Subcutaneous adipose tissue (tissue), 4 donors: ENCODE measurements around the gene LACRT. TPM values are rescaled to one million over a fixed set of nuclear protein-coding genes. Genes with fewer than 3 reads are reported as not detected.

Source experiments
- total RNA-seq, 4 donors: library from RNA; depleted of rRNA; stranded (reverse); fragments of >200 nt; gene quantifications; one replicate each; pipeline ENCODE4 v1.1.0, GENCODE V29; 2016
- TF ChIP-seq, protein P1 (sequence below): fragments of 450-650 bp; IDR thresholded peaks from one replicate; pipeline ENCODE4 v1.5.1; 2016; ENCODE audit warnings: low read depth, mild to moderate bottlenecking, control low read depth, antibody characterized with exemption, moderate library complexity

The LACRT gene
- total RNA-seq, 4 donors from 2014 or later: not detected

DNA sequence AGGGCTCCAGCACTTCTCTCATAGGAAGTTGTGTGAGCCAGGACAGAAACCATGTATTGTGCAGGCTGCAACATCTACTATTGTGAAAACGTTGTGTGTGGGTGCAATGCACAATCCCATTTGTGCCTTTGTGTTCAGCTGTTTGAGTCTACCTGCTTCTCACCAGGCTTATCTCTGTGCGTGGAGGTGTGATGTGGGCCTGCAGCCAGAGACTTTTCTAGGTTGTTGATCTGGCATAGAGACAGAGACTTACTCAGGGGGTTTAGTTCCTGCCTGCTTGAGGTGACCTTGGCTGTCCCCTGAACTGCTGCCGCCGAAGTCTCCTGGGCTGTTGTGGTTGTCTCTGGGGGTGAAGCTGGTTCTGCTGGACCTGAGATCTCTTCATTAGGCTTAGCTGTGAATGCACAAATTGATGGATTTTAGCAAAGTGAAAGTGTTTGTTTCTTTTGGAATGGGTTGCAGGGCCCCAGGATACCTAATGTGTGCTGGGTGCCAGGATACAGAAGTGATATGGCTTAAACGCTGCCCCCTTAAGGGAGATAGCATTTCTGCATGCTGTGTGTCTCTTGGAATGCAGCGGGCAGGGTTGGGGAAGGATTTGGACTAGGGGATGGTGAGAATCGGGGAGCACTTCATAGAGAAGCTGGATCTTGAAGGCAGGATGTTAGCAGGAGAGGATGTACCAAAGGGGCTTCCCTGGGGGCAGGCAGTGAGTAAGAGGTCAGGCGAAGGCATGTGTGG lies 2.5 kb downstream of the LACRT start:
- TF ChIP-seq, protein P1, sequence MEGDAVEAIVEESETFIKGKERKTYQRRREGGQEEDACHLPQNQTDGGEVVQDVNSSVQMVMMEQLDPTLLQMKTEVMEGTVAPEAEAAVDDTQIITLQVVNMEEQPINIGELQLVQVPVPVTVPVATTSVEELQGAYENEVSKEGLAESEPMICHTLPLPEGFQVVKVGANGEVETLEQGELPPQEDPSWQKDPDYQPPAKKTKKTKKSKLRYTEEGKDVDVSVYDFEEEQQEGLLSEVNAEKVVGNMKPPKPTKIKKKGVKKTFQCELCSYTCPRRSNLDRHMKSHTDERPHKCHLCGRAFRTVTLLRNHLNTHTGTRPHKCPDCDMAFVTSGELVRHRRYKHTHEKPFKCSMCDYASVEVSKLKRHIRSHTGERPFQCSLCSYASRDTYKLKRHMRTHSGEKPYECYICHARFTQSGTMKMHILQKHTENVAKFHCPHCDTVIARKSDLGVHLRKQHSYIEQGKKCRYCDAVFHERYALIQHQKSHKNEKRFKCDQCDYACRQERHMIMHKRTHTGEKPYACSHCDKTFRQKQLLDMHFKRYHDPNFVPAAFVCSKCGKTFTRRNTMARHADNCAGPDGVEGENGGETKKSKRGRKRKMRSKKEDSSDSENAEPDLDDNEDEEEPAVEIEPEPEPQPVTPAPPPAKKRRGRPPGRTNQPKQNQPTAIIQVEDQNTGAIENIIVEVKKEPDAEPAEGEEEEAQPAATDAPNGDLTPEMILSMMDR: no peak

DNA sequence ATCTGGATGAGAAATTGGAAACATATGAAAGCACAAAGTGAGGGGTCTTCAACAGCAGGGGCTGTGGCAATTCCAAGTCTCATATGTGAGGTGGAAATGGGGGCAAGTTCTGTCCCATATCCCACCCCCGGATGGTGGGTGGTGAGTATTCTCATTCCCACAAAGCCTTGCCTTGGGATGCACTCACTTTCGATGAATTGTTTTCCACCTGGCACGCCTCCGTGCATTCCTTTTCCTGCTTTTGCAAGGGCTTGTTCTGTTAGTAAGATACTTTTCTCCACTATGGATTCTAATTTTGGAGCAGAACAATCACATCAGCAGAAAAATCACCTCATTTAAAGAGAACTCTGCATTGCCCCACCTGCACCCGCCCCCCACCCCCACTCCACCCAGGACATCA lies 3.1 kb downstream of the LACRT start:
- TF ChIP-seq, protein P1: no peak

DNA sequence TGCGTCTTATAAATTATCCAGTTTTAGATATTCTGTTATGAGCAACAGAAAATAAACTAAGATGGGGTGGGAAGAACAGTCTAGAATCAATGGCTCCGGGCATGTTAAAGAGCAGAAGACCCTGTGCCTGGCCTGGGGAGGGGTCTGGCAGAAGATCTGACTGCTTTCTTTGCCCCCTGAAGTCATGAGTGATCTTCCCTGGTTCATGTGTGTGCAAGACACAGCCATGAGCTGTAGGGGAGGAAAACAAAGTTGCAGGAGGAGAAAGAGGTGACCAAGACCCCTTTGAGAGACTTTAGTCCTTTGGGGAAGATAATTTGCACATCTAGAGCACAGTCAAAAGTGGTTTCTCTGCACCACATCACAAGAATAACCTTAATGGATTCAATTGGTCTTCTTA lies 4.8 kb downstream of the LACRT start:
- TF ChIP-seq, protein P1: no peak

DNA sequence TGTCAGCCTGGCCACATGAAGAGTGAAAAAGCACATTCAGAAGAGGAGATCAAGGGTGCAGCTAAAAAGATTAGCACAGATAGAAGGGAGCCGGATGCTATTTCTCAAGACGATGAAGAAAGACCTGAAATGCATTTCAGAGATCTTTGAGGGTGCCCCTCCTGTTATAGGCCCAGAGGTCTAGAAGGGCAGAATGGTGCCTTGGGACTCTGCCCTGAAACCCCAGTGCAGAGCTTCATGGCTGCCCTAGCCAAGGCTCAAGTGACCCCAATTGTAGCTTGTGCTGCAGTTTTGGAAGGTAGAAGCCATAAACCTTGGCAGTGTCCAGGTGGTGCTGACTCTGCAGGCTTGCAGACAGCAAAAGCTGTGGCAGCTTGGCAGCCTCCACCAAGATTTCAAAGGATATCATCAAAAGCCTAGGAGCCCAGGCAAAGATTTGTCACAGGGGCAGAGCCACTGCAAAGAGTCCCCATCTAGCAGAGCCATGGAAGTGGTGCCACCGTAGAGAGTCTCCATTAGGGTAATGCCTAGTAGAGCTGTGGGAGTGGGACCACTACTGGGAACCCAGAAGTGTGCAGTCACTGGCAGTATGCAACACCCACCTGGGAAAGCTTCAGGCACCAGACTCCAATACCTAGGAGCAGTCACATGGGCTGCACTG lies 6.4 kb downstream of the LACRT start:
- TF ChIP-seq, protein P1: no peak

DNA sequence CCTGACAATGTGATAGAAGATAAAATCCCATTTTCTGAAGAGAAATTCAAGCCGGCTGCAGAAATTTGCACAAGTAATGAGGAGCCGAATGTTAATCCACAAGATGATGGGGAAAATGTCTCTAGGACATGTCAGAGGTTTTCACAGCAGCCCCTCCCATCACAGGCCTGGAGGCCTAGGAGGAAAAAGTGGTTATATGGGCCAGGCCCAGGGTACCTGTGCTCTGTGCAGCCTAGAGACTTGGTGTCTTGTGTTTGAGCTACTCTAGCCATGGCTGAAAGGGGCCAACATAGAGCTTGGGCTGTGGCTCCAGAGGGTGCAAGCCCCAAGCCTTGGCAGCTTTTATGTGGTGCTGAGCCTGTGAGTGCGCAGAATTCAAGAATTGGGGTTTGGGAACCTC lies 7.4 kb downstream of the LACRT start:
- TF ChIP-seq, protein P1: no peak

DNA sequence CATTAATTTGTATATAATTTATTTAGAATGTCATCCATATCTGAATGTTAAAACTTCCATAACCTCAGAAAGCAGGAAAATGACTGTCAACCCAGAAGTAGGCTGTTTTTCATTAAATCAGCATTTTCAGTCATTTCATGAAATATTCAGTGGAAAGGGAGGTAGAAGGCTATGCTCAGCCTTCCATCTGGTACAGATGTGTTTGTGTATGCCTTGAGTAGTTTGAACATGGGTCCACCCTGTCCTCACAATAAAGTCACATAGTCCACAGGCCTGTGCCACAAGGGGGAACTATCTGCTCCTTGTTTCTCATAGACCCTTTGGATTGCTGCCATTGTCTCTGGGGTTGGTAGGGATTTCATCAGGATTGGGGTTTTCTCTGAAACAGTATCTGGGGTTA lies 9.1 kb downstream of the LACRT start:
- TF ChIP-seq, protein P1: no peak
